Adipose tissue (tissue), 3 donors: Measurements from ENCODE around the gene PODXL. TPM values are rescaled to one million over a fixed set of nuclear protein-coding genes. Genes with fewer than 3 reads are reported as not detected.
"Not testable (repeated sequence)": the region's sequence is repeated elsewhere in the genome, so short reads cannot be mapped to it uniquely, and the experiment has no call there.

Experiments used
- H3K27ac ChIP-seq: one replicate; pipeline ENCODE4 v1.5.1; 2013; ENCODE audit warnings: low read depth, low read length
- WGBS, 3 donors: extraction: QIAGEN DNeasy Blood & Tissue Kit; methylation state at CpG; one replicate each; pipeline ENCODE4 v1.1.7; 2013; 5-methylcytosine and 5-hydroxymethylcytosine counted together
- polyA plus RNA-seq, 3 donors: library from polyadenylated mRNA; stranded (reverse); fragments of 200-250 nt; gene quantifications; one replicate each; pipeline ENCODE4 v1.2.3, GENCODE V29; 2013
- donor health status: healthy with polysubstance abuse.
- donor health status: Bipolar disorder and iron deficiency.
- donor health status: healthy.

The PODXL gene
- polyA plus RNA-seq, 3 donors: 16.5 to 40.3 (median 31.1) TPM

DNA sequence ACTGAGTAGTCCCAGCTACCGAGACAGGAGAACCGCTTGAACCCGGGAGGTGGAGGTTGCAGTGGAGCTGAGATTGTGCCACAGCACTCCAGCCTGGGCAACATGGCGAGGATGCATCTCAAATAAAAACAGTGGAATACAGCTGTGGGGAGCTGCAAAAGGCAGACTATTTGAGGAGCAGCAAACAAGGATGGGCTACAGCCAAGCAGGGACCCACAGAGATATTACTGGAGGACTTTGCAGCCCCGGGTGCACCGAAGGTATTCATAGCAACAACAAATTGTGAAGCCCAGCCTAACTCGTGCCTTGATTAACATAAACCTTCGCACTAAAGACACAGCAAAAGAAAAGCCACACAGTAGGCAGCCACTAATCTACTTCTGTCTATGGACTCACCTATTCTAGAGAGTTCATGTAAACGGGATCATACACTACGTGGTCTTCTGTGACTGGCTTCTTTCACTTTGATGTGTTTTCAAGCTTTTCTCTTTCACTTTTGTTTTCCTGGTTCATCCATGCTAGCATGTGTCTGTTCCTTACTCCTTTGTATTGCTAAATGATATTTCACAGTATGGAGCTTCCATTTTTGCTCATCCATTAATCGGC is 34.0 kb downstream of the PODXL start:
- WGBS, 3 donors: 54 to 71% (median 67%) methylated on average over 11 of the region's 11 CpGs

DNA sequence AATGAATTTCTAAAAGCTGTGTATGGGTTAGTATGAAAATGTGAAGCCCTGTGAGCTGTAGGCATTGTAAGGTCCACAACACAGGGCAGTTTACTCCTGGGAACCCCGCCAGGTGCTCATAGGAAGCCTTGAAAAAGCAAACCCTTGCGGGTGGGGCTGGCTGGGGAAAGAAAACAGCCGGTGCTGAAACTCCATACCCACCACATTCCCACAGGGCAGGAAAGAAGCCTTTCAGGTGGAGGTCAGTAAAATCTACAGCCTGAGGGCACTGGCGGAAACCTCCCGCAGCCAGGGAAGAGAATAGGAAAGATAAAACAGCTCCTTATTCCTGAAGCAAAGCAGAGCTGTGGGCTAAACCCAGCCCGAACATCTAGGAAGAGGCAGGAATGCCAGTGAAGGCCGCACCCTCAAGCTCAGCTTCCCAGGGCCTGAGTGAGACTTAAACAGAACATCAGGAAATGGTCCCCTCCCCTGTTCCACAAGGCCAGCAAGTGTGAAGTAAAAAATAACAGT is 34.7 kb downstream of the PODXL start:
- WGBS, 3 donors: 30 to 63% (median 62%) methylated on average over 7 of the region's 7 CpGs
- H3K27ac ChIP-seq: no peak overlapping the region

More for the DNA sequence above, 34.0 kb downstream of the PODXL start:
- no peak overlapping the region for H3K27ac ChIP-seq

DNA sequence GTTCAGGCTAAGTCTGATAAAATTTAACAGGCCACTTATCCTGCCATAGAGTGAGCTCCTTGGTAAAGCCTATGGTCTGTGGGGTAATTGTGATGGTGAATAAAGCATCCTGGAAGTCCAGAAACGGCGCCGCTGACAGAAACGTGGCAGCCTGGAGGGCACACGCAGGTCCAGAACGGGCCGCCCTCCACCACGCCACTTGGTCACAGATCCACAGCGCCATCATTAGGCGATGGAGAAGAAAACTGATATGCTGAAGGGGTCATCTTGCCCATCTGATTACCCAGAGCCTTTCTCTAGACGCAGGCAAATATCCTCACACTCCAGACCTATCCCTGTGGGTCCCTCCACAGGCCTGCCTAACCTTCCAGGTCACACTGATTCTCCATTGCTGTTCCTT is 37.8 kb downstream of the PODXL start:
- 80 to 85% (median 83%) methylated on average over 11 of the region's 11 CpGs for WGBS, 3 donors
- no peak overlapping the region for H3K27ac ChIP-seq

DNA sequence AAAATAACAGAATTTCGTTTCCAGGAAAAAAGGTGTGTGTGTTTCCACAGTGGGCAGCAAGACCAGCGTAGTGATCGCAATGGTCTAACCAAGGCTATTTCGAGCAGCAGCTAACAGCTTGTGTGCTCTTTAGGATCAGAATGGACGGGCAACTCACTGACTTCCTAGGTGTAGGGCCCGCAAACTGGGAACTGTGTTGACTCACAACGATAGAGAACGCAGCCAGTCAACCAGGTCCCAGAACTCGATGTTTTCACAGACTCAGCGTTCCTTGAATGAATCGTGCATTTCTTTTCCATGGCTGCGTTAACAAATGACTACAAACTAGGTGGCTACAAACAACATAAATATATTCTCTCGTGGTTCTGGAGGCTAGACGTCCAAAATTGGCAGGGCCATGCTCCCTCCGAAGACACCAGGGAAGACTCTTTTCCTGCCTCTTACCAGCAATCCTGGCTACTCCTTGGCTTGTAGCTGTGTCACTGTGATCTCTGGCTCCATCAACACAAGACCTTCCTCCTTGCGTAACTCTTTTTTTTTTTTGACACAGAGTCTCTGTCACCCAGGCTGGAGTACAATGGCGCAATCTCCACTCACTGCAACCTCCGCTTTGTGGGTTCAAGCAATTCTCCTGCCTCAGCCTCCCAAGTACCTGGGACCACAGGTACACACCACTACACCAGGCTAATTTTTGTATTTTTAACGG is 39.1 kb downstream of the PODXL start:
- 82 to 90% (median 88%) methylated on average over 19 of the region's 19 CpGs for WGBS, 3 donors
- no peak overlapping the region for H3K27ac ChIP-seq

DNA sequence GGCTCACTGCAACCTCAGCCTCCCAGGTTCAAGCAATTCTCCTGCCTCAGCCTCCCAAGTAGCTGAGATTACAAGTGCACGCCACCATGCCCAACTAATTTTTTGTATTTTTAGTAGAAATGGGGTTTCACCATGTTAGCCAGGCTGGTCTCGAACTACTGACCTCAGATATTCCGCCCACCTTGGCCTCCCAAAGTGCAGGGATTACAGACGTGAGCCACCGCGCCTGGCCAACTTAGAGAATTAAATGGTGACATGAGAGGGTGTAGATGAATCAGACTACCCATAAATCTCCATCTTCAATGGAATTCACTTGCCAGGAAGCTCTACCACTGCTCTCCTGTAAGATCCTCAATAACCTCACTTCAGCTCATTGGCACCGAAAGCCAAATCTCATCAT is 41.0 kb downstream of the PODXL start:
- WGBS, 3 donors: 93 to 95% (median 95%) methylated on average over 7 of the region's 7 CpGs

DNA sequence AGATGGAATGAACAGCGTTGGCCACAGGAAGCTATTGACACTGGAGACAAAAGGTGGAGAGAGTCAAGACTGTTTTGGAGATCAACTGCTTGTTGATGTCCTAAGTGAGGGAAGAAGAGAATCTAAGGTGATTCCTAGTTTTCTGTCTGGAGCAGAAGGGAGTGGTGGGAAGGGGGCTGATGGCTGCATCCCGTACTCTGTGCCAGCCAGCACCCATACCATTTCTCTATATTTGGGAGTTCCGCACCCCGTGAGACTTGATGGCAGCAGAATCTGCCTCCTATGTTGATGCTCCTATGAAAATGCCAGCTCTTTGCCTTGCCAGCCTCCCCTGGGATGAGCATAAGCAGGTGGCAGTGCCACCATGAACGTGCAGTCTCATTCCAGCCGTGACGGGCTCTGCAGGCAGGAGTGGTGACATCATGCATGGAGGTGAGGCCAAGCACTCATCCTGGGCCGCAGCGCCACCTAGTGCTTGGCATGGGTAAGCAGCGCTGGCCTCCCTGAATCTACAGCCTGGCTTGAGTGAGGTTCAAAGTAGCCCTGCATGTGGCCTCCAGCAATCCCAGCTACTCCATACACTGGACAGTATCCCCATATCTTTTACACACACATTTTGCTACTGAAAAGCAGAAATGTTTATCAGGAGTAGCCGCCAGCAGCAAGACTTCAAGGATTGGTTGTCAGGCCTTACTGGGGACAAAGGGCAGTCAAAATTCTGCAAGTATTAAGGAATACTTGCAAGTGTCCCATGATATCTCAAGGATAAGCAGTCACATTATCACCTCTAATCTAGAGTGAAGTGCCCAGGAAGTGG is 43.0 kb downstream of the PODXL start:
- no peak overlapping the region for H3K27ac ChIP-seq
- 38 to 42% (median 40%) methylated on average over 11 of the region's 11 CpGs for WGBS, 3 donors

More for the DNA sequence above, 41.0 kb downstream of the PODXL start:
- H3K27ac ChIP-seq: not testable (repeated sequence)

DNA sequence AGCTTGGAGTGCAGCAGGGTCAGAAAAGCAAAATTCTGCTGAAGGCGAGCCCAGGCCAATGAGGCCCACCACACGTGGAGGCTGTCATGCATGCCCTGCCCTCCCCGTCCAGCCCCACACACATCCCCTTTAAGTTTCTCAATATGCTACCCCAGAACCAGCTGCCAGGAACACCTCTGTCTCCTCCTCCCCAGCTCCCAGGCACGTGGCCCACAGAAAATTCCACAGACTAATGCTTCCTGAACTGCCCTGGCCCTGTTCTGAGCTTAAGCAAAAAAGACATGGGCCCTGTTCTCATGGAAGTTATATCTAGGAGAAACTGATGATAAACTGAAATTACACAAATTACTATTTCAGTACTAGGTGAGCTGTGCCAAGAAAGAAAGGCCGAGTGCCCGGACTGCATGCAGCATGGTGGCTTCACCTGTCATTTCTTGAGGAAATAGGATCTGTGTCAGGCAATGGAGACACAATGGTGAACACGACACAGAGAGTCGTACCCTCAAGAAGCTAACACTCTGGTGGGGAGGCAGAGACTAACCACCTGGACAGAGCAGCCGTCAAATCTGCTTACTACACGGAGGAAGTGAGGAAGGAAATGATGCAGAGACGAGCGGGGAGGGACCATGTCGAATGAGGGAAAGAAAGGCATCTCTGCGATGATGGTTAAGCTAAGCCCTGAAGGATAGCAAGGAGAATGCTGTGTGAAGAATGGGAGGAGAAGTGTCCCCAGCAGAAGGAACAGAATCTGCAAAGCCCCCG is 44.5 kb downstream of the PODXL start:
- WGBS, 3 donors: 51 to 65% (median 54%) methylated on average over 15 of the region's 15 CpGs

DNA sequence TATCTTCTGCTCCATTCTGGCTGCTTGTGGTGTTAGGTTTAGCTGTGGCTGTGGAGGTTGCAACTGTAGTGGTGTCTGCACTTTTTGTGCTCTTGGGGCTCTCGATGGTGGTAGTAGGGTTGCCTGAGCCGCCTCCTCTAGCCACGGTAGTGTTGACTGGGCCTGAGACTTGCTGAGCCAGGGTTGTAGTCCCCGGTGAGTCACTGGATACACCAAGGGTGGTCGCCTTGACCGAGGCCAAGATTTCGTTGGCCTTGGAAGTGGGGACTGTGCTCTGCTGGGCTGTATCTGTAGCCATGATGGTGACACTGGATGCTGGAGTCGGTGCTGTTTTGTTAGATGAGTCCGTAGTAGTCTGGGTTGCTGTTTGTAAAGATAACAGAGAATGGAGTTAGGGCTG is 45.4 kb downstream of the PODXL start:
- no peak overlapping the region for H3K27ac ChIP-seq
- 80 to 86% (median 83%) methylated on average over 9 of the region's 9 CpGs for WGBS, 3 donors

More for the DNA sequence above, 44.5 kb downstream of the PODXL start:
- no peak overlapping the region for H3K27ac ChIP-seq

DNA sequence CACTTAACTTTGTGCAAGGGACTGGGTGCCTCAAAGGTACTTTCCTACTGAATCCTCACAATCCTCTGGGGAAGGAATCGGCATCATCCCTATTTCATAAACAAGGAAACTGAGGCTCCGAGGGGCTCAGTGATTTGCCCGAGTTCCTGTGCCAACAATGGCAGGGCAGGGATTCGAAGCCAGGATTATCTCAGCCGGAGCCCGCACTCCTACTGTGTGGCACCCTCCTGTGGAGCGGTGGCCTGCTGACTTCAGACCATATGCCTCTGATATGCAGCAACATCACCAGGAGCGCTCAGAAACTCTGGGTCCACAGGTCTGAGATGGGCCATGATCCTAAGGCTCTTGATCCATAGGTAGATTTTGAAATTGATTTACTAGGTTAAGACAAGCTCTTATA is 46.6 kb downstream of the PODXL start:
- 92 to 96% (median 95%) methylated on average over 8 of the region's 8 CpGs for WGBS, 3 donors
- no peak overlapping the region for H3K27ac ChIP-seq

DNA sequence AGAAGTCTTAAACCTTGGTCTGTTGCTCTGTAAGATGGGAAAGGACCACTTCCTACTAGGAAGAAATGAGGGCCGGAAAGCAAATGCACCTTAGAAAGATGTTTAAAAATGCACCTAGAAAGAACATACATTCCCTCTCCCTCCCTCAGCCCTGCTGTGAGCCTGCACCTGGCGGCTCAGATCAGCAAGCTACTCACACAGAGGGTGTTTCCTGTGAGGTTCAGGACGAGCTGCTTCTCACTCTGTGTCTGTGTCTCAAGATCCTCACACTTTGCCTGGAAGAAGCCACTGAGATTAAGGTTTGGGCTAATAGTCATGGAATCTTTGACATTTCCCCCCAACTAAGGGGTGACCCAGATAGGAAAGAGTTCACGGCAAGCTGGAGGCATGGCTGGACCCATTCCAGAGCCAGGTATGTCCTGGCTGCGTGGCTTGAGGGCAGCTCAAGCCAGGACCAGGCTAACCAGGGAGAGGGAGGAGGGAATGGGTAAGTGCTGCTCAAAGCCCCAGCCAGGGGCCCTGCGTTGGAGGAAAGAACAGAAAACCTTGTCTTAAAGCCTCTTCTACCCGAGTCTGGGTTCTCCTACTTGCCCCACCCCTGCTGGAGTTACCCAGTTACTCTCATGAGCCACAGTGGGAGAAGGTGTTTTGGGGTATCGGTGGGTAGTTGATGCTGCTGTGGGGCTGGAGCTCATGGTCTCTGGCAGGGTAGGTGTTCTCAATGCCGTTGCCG is 47.5 kb downstream of the PODXL start:
- H3K27ac ChIP-seq: no peak overlapping the region
- WGBS, 3 donors: 66 to 75% (median 67%) methylated on average over 10 of the region's 10 CpGs

DNA sequence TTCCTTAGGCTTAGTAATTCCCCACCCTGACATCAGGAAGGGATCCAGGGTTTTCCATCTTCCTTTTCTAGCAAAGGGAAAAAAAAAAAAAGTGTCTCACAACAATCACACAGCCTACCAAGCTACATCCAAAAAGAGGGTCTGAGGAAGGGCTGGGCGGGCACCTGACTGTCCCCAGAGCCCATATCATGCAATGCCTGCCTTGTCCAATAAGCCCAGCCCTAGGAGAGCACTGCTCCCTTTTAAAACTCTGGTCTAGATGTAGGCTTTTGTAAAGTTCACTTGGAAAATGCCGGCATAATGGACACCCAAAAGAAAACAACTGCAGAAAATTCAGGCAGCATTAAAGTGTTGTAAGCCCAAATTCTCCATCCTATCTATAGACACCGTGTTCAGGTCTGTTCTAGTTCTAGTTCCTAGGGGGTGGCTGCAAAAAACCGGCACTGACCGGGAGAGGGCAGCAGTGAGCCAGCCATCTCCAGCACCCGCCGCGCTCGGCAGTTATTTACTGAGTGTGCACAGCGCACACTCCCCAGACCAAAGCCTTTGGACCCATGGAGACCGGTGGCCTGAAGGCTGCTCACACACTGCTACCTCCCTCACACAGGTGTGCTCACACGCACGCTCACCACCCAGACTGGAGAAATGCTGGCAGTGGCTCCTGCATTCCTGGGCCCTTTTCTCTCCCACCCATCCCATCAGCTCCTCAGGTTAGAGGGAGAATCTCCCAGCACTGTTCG is 48.7 kb downstream of the PODXL start:
- WGBS, 3 donors: 11 to 28% (median 21%) methylated on average over 14 of the region's 14 CpGs
- no peak overlapping the region for H3K27ac ChIP-seq

DNA sequence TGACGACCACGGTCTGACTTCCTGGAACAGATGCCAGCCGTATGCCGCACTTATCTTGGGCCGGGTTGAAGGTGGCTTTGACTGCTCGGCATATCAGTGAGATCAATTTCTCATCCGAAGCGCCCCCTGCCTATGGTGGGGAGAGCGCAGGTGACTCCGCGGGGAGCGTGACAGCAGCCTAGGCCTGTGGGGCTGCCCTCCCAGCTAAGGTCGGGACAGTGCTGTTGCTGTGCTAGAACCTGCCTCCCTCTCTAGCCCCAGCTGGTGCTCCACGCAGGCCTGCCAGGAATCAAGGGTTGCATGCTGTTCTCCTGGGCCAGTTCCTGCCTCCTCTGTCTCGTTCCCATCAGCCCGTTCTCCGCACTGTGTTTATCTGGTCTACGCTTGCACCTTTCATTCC is 49.8 kb downstream of the PODXL start:
- H3K27ac ChIP-seq: no peak overlapping the region
- 63 to 88% (median 82%) methylated on average over 18 of the region's 18 CpGs for WGBS, 3 donors

DNA sequence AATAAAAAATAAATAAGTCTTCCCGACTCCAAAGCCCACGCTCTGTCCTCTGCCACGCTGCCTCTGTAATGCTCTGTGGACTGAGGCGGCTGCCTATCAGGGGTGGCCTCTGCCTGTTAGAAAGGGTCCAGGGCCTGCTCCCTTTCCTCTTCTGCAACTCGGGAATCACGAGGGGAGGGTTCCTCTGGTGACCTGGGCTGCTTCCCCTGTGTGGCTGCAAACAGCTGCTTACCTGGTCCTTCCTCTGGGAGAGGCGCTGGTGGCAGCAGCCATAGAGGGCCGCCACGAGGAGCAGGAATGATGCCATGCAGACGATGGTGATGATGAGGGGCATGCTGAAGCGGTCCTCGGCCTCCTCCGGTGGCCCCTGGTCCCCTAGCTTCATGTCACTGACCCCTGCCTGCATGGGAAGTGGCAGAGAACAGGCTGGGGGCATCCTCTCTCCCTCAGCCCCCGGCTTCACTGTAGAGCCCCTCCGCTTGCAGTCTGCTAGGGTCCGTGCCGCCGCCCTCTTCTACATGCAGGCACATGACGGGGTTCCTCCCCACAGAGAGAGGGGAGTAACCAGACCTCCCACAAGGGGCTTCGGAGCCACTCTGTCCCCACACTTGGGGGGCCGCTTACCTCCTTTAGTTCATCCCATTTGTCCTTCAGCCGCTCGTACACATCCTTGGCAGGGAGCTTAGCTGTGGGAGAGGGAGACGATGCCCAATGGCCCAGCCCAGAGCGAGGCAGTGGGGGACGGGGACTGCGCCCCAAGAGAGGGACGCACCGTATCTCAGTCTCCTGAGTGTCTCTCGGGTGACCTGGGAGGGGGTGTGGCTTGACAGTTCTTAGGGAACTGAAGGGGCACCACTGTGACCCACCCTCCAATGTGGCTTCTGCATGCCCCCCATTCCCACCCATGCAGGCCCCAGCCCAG is 50.5 kb downstream of the PODXL start:
- H3K27ac ChIP-seq: no peak overlapping the region
- 87 to 90% (median 87%) methylated on average over 27 to 30 of the region's 30 CpGs for WGBS, 3 donors

DNA sequence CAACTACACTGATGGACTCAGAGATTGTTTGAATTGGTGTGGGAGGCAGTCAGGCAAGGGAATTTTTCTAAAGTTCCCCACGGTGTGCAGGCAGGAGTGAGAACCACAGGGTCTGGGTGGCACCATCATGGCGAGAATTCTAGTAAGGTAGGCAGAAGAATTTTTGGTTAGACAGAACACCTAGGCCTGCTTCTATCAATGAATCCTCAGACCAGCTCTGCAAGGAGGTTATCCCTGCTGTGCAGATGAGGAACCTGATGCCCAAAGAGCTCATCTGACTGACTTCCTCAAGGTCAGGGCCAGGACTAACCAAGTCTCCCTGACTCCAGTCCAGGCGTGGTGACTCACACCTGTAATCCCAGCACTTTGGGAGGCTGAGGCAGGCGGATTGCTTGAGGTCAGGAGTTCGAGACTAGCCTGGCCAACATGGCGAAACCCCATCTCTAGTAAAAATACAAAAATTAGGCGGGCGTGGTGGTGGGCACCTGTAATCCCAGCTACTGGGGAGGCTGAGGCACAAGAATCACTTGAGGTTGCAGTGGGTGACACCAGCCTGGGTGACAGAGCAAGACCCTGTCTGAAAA is 51.3 kb downstream of the PODXL start:
- H3K27ac ChIP-seq: not testable (repeated sequence)
- WGBS, 3 donors: 88 to 91% (median 90%) methylated on average over 8 of the region's 8 CpGs

DNA sequence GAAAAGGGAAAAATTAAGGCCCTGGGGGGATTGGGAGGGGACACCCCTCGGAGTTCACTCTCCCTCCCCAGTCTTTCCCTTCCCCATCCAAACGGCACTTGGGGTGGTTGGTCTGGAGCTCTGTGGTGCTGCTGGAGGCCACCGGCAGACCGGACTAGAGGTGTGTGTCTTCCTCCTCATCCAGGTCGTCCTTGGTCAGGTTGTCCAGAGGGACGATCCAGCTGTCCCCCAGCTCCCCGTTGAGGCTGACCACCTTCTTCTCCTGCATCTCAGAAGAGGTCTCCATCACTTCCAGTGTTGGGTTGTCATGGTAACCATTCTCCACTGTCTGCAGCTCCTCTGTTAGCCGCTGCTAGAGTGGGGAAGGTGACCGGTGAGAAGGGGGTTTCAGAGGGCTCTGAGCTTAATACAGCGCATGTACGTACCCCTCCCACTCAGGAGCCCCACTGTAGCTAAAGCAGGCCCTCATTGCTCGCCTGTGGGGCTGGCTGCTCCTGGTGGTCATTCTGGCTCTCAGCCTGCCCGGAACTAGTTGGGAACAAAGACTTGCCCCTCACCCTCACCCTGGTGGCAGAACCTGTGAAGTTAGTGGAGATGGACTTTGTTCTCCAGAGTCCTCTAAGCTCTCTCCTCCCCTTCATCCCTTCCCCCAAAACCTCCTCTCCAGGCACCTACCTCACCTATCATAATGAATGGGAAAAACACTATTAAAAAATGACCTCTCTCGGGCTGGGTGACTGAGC is 52.1 kb downstream of the PODXL start:
- WGBS, 3 donors: 87 to 90% (median 89%) methylated on average over 12 to 14 of the region's 14 CpGs
- H3K27ac ChIP-seq: no peak overlapping the region
